ENCODE data around the gene MLKL.

The MLKL gene

DNA sequence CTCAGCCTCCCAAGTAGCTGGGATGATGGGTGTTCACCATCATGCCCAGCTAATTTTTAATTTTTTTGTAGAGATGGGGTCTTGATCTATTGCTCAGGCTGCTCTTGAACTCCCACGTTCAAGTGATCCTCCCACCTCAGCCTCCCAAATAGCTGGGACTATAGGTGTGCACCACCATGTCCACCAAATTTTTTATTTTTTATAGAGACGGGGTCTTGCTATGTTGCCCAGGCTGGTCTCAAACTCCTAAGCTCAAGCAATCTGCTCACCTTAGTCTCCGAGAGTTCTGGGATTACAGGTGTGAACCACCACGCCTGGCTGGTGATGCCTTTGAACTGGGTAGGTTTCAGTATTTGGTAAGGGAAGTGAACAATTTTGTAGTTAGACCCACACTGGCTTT is 43.9 kb upstream of the MLKL start:
- TF ChIP-seq CTCF (IDR thresholded peaks at IDR 0.05; ENCODE audit: low read depth, low read length), result no peak
- H3K4me3 ChIP-seq (ENCODE audit: low read depth, low read length), result no peak overlapping the region

DNA sequence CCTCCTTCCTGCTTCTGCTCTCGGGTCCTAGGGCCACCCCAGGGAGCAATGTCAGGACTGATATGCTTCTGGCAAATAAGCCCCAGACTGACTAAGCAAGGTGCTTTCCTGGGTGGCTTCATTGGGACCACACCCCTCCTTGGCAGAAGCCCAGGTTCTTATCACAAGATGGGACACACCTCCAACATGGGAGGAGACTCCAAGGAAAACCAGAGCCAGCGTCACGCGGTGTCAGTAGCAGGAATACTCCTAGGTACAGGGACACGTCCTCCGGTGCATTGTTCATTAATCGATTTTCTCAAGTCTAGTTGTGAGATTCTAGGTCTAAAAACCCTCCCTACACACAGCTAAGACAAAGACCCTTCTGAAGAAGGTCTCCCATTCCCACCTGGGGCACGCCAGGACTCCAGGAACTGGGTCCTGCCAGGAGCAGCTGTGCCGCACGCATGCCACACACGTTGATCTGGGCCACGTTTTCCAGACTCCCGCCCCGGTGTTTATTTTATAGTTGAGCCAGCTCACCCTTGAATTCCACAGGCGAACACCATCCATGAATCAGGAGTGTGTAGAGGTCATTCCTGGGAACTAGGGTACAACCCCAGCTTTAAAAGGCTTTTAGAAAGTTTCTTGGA is 43.1 kb upstream of the MLKL start:
- H3K4me3 ChIP-seq (ENCODE audit: low read depth, low read length), result no peak overlapping the region
- no peak for TF ChIP-seq CTCF (IDR thresholded peaks at IDR 0.05; ENCODE audit: low read depth, low read length)

GRCh38 chr16:74743045-74743667 is 42.5 kb upstream of the MLKL start:
- no peak for TF ChIP-seq CTCF (IDR thresholded peaks at IDR 0.05; ENCODE audit: low read depth, low read length)
- H3K4me3 ChIP-seq (ENCODE audit: low read depth, low read length), result no peak overlapping the region

DNA sequence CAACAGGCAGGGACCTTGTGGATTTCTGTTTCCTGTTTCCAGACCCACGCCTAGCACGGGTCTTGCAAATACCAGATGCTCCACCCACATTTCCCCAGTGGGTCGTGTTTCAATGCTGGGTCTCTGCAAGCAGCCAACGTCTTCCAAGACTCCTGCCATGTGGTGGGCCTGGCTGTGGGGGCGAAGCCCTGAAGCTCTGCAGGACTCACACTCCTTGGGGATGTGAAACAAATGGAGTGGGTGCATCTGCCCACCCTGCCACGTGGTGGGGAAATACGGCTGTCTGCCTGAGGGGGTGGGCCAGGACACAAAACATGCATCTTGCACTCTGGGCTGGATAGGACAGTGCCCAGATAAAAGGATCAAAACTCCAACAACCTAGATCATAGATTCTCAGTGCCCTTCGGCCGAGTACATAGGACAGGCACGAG is 41.4 kb upstream of the MLKL start:
- H3K4me3 ChIP-seq (ENCODE audit: low read depth, low read length), result no peak overlapping the region
- no peak for TF ChIP-seq CTCF (IDR thresholded peaks at IDR 0.05; ENCODE audit: low read depth, low read length)

DNA sequence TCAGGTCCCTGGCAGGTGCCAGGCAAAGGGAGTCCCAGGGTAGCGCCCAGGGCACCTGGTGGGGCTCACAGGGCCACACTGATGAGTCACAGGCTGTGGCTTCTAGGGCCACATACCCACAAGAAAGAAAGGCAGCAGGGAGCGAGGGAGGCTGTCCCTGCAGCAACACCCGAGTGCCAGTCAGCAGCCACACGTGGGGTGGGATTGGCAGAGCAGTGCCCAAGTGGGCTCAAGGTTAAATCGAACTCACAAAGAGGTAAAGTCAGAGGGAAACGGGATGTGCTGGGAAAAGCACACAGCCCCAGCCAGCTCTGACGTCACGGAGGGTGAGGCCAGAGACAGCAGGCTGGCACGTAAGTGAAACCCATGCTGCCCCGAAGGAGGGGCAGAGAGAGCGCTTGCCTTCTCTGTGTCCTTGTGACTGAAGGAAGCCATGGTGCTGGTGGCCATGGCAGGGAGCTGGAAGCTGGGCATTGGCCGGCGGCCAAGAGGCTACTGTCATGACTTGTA is 40.2 kb upstream of the MLKL start:
- H3K4me3 ChIP-seq (ENCODE audit: low read depth, low read length), result no peak overlapping the region
- TF ChIP-seq CTCF (IDR thresholded peaks at IDR 0.05; ENCODE audit: low read depth, low read length), result no peak

DNA sequence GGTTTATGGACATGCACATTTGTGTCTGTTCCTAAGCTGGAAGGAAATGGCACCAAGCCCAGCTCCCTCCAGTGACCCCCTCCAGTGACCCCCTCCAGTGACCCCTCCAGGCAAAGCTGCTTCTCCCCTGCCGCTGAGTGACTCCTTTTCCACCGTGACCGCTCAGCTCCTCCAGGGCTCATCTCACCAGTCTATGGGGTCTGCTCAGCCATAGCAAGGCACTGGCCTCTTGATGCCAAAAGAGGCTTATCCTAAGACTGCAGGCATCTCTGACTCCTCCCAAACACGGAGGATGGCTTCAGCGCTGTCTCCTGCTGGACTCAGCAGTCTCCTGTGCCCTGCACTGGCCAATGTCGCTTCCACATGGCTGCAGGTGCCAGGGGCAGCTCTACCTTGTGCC is 38.6 kb upstream of the MLKL start:
- H3K4me3 ChIP-seq (ENCODE audit: low read depth, low read length), result no peak overlapping the region
- TF ChIP-seq CTCF (IDR thresholded peaks at IDR 0.05; ENCODE audit: low read depth, low read length), result no peak

DNA sequence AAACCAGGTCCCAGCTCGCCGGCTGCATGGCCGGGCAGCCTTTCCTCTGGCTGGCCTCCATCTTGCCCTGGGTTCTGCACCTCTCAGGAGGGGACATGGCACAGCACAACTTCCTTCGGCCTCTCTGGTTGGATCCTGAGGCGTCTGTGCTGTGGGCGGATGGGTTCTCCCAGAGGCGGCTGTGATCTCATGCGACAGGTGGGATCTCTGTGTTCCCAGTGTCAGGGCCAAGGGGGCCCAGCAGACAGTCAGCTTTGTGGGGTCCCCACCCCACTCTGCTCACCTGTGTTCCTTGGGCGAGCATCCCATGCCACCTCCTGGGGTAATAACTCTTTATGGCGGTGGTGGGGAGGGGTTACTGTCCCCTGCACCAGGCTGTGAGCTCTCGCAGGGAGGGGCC is 38.2 kb upstream of the MLKL start:
- H3K4me3 ChIP-seq (ENCODE audit: low read depth, low read length), result no peak overlapping the region
- no peak for TF ChIP-seq CTCF (IDR thresholded peaks at IDR 0.05; ENCODE audit: low read depth, low read length)

All from WI38 (cell line).